ENCODE results near the gene DOCK6.

- TF ChIP-seq PATZ1 (CRISPR knock-in tag; IDR thresholded peaks at IDR 0.05; ENCODE audit: borderline replicate concordance) (no peak), CREB5 (CRISPR knock-in tag; IDR thresholded peaks at IDR 0.05; ENCODE audit: low read depth) (no peak), SNAI2 (CRISPR knock-in tag; IDR thresholded peaks at IDR 0.05) (no peak), ZFP3 (CRISPR knock-in tag; IDR thresholded peaks at IDR 0.05) (no peak), ZNF8 (CRISPR knock-in tag; IDR thresholded peaks at IDR 0.05) (no peak)
Measured at GRCh38 chr19:11254666-11255065, 7.7 kb downstream of the DOCK6 start.

All from SK-N-SH treated with all-trans-retinoic acid at 6 μM for 48 hours (cell line).